ENCODE results near the gene NOX3.
"Not testable (repeated sequence)": the region's sequence is repeated elsewhere in the genome, so short reads cannot be mapped to it uniquely, and the experiment has no call there.

NOX3 gene

GRCh38 chr6:155398221-155398620, 57.4 kb downstream of the NOX3 start:
- DNase-seq, result no peak

DNA sequence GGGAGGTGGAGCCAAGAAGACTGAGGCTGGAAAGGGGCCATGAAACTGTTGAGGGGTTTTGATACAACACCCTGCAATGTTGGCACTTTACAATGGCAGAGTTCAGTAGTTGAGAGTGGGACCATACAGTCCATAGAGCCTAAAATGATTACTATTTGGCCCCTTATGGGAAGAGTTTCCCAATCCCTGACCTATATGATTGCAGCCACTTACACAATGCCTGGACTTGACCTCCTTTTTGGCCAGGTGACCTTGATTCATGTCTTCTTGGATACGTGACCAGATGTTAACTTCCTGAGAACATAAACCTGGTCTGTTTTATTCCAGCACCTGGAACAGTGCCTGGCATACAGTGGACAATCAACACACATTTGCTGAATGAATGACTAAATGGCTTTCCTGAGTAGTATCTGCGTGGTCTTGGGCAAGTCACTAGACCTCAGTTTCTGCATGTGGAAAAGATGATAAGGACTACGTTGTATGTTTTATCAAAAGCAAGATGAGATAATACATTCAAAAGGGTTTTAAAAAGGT, 58.4 kb downstream of the NOX3 start:
- DNase-seq, result no peak

GRCh38 chr6:155396605-155397004, 59.0 kb downstream of the NOX3 start:
- DNase-seq, result no peak

GRCh38 chr6:155395339-155395738, 60.3 kb downstream of the NOX3 start:
- DNase-seq, result no peak

DNA sequence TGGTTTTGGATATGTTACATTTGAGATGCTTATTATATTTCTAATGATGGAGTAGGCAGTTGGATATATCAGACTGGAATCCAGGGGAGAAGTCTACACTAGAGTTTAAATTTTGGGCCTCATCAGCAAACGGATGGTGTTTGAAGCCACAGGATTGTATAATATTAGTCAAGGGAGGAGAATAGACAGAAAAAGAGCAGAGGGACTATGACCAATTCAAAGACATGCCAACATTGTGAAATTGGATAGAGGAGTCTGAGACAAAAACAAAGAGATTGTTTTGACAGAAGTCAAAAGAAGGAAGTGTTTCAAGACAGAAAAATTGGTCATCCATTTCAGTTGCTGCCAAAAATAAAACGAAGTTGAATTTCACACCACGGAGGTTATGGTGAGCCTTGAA, 66.5 kb downstream of the NOX3 start:
- no peak for DNase-seq

DNA sequence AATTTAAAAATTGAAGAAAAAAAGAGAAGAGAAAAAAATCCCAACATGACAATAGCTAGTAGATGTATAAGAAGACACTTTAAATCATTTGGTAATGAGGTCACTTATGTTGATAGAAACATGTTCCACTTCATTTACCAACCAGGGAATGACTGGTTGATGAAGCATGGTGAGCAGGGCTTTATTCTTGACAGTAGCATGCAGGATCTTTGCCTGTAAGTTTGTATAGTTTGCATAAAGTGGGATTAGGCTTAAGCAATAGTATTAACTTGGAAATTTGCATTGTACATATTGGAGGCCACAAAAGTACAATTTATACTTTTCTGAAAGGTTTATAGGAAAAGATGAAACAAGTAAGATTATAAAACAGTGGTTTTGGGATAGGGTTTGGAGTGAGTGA, 67.0 kb downstream of the NOX3 start:
- DNase-seq, result no peak

GRCh38 chr6:155387481-155387880, 68.2 kb downstream of the NOX3 start:
- no peak for DNase-seq

DNA sequence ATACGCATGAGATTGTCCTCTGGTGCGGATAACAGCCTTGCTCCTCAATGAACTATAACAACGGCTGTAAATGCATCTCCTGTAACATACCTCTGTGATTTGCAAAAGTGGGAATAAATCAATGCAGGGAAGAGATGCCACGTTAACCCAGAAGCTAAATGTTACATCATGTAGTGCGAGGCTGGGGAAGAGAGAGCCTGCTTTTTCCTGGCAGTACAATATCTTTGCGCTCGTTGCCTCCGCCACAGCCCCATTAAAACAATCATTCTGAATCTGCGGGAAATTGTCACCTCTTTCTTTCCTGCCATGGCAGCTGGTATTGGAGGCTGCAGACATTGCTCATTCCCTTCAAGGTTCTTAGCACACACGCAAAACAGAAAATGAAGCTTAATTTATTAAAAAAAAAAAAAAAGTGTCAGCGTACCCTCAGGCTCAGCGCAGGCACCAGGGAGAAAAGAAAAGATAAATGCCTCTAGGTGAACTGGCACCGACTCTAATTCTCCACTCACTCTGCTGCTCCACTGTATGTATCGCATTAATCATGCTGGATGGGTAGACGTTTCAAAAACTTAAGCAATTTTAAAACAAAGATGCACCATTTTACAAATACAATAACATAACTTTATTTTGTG, 71.2 kb downstream of the NOX3 start:
- no peak for DNase-seq

DNA sequence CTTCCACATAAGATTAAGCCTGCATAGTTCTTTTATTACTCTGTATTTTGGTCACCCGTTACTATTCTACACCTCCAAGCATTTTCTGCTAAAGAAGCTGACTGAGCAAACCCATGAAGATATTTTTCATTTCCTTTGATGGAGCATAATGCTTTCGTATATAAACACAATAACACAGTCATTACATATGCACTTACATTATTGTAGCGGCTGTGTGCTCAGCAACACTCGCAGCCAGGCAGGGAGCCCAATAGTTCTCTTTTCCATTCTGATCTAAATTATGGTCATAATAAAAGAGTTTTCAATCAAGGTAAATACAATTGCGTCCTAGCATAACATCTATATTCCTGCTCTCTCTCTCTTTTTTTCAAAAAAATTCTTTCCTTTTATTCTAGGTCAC, 71.7 kb downstream of the NOX3 start:
- DNase-seq, result no peak

DNA sequence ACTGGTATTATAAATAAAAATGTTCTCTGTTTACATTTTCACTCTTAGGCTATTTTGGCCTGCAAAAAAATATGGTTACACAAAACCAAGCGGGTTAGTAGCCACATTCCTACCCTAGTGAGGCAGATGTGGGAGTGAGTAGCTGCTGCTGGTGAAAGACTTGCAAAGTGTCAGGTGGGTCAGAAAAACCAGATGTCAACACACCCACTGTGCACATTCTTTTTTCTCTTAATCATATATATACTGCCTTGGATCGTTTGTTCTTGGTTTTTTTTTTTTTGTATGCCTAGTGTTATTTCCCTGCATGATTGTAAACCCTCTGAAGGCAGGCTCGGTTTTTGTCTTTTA, 73.3 kb downstream of the NOX3 start:
- DNase-seq, result no peak

DNA sequence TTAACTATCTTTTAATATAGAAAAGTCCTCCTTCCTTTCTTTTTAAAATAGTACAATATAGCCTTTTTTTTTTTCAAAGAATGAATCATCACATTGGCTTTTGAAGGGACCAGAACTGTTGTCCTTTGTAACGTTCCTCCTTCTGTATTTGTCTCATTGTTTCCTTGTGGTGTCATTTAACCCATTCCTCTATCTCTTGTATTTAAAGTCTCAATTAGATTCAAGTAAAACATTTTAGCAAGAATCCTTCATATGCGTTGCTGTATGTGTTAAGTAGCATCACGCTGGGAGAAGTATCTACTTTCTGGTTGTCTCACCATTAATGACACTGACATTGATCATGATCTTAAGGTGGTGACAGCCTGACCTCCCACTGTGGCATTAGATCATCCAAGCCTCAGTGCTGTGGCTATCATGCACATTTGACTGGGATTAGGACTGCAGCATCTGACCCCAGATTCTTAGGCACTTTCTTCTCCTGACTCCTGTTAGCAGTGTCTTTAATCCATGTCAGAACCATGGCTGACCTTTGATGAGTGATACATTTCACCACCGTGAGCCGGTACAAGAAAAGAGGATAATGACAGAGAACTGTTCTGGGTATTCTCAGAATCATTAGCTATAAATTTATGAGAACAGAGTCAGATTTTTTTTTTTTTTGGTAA, 73.8 kb downstream of the NOX3 start:
- DNase-seq, result no peak

- no peak for DNase-seq
Observed at GRCh38 chr6:155380666-155381332, 74.8 kb downstream of the NOX3 start.

GRCh38 chr6:155378724-155379123, 76.9 kb downstream of the NOX3 start:
- DNase-seq, result no peak

GRCh38 chr6:155378276-155378675, 77.4 kb downstream of the NOX3 start:
- no peak for DNase-seq

- DNase-seq, result no peak
Observed at GRCh38 chr6:155377061-155377460, 78.6 kb downstream of the NOX3 start.

DNA sequence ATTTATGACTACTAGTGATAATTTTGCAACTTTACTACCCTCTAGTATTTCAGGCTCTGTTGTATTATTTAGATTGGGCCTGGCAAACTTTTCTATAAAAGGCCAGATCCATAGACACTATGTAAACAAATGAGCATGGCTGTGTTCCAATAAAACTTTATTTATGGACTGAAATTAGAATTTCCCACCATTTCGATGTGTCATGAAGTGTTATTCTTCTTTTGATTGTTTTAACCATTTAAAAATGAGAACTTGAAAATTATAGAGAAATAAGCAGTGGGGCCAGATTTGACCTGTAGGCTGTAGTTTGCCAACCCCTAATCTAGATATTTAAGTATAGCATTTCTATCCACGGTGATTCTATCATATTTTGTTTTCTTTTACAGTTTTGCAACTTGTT, 79.8 kb downstream of the NOX3 start:
- DNase-seq, result no peak

- no peak for DNase-seq
Observed at GRCh38 chr6:155374681-155375080, 81.0 kb downstream of the NOX3 start.

- DNase-seq, result no peak
Observed at GRCh38 chr6:155373276-155373675, 82.4 kb downstream of the NOX3 start.

DNA sequence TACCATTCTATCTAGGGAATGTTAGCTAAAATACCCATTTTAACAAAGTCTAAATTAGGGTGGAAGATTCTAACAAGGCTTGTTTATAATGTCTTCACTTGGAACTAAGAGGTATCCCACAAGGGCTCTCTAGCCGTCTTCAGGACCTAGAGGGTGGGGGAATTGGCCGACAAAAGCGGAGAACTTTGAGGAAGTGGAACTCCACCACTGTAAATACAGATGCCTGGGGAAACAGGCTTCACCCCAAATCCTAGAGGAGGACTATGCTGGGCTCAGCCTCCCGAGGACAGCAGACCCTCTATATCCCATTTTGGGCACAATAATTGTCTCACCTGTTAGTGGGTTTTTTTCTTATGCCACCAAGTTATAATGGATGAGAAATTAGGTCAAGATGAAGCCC, 83.4 kb downstream of the NOX3 start:
- DNase-seq, result no peak

DNA sequence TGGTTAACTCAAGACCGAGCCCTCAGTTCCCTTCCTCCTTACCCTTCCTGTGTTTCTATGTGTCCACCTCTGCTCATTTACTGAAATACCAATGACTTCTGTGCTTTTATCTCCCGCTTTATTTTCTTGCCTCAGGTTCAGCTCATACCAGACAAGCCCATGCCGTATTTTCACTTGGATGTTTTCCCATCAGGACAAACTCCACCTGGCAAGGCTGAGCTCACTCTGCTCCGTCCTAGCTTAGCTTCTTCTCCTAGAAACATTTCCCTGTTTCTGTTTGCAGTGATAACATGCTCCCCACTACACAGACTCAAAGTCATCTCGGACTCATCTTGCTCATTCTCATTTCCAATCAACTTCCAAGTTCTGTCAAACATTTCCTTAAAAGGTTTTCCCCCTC, 84.4 kb downstream of the NOX3 start:
- DNase-seq, result no peak

DNA sequence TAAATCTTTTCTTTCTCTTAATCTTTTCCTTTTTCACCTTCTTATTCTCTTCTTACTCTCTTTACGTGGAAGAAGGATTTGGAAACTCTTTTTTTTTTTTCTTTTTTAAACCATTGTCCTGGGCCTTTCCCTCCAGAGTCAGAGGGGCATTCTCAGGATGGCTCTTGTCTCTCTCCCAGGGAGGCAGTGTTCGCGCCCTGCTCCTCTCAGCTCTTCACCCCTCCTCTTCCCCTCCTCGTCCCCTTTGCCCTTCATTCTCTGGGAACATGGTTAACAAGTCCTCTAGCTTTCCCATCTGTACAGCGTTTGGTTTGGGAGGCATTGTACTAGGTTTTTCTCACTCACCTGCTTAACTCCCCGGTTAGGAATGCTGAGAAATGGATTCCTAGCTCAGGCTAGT, 89.3 kb downstream of the NOX3 start:
- no peak for DNase-seq

DNA sequence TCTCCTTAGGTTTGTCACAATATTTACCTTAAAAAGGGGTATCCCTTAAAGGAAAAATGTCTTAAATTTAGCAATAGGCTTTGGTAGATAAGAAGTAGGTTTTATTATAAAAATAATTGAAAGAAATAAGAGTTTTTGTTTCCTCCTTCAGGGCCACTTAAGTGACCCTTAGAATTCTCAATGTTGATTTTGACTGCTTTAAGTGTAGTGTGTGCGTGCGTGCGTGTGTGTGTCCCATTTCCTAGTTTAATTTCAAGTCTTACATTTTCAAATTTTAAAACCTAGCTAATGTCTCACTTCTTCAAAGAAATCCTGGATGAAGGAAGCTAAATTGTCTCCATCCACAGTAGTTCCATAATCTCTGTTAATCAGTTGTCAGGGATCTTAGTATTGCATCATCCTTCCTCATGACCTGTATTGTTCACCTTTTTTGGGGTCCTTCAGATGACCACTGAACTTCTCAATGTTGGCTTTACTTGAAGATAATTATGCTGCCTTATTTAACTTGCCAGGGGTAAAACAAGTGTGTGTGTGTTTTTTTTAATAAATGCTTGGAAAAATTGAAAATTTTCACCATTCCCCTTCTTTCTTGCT, 90.7 kb downstream of the NOX3 start:
- DNase-seq, result no peak

DNA sequence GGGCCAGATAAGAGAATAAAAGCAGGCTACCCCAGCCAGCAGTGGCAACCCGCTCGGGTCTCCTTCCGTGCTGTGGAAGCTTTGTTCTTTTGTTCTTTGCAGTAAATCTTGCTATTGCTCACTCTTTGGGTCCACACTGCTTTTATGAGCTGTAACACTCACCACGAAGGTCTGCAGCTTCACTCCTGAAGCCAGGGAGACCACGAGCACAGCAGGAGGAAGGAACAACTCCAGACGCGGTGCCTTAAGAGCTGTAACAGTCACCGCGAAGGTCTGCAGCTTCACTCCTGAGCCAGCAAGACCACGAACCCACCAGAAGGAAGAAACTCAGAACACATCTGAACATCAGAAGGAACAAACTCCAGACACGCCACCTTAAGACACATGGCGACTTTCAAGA, 91.6 kb downstream of the NOX3 start:
- not testable (repeated sequence) for DNase-seq

Measured in SW 1271 (cell line).